ENCODE results near the gene BMP8B.

GRCh38 chr1:39788758-39789570 lies at the start of gene BMP8B:
- TF ChIP-seq, protein P1, sequence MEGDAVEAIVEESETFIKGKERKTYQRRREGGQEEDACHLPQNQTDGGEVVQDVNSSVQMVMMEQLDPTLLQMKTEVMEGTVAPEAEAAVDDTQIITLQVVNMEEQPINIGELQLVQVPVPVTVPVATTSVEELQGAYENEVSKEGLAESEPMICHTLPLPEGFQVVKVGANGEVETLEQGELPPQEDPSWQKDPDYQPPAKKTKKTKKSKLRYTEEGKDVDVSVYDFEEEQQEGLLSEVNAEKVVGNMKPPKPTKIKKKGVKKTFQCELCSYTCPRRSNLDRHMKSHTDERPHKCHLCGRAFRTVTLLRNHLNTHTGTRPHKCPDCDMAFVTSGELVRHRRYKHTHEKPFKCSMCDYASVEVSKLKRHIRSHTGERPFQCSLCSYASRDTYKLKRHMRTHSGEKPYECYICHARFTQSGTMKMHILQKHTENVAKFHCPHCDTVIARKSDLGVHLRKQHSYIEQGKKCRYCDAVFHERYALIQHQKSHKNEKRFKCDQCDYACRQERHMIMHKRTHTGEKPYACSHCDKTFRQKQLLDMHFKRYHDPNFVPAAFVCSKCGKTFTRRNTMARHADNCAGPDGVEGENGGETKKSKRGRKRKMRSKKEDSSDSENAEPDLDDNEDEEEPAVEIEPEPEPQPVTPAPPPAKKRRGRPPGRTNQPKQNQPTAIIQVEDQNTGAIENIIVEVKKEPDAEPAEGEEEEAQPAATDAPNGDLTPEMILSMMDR (IDR thresholded peaks at IDR 0.05): no peak
- no peak for TF ChIP-seq POLR2AphosphoS5 (IDR thresholded peaks at IDR 0.05)
- TF ChIP-seq POLR2A (IDR thresholded peaks at IDR 0.05): no peak
